ENCODE measurements around the gene TRAK1.
"Not testable (repeated sequence)": the region's sequence is repeated elsewhere in the genome, so short reads cannot be mapped to it uniquely, and the experiment has no call there.

TRAK1 gene, protein sequence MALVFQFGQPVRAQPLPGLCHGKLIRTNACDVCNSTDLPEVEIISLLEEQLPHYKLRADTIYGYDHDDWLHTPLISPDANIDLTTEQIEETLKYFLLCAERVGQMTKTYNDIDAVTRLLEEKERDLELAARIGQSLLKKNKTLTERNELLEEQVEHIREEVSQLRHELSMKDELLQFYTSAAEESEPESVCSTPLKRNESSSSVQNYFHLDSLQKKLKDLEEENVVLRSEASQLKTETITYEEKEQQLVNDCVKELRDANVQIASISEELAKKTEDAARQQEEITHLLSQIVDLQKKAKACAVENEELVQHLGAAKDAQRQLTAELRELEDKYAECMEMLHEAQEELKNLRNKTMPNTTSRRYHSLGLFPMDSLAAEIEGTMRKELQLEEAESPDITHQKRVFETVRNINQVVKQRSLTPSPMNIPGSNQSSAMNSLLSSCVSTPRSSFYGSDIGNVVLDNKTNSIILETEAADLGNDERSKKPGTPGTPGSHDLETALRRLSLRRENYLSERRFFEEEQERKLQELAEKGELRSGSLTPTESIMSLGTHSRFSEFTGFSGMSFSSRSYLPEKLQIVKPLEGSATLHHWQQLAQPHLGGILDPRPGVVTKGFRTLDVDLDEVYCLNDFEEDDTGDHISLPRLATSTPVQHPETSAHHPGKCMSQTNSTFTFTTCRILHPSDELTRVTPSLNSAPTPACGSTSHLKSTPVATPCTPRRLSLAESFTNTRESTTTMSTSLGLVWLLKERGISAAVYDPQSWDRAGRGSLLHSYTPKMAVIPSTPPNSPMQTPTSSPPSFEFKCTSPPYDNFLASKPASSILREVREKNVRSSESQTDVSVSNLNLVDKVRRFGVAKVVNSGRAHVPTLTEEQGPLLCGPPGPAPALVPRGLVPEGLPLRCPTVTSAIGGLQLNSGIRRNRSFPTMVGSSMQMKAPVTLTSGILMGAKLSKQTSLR

DNA sequence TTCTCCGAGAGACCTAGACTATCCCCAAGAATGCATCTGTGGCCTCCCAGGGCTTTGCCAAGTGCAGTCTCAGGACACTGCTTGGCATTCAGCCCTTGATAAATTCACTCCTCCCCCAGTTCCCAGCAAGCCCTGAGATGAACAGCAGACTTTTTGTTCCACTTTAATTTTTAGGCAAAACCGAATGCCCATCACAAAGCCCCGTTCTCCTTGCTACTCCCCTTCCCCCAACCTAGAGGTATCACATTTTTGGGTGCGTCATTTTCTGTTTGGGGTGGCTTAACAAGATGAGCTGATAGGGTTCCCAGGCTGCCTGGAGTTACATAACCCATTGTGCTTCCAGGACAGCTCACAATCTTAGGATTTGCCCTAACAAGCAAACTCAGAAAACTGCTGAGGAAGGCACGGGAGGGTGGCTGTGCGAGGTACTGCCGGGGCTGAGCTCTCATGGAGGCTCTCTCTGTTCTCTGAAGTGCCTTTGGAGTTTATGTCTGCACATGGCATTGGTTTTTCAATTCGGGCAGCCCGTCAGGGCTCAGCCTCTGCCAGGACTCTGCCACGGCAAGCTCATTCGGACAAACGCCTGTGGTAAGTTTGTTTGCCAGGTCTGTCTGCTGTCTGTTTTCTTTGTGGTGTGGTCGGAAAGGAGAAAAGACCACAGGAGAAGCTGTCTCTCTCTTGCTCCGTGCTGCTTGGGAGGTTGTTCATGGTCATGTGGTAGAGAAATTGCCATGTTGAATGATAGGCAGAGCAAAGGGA lies at the start of gene TRAK1:
Gene TRAK1 (plus strand): TSS at position 385 of the 759 bp plus-strand sequence. CDS start 113 bp downstream, at position 498.
- no peak for DNase-seq (ENCODE audit: low read depth in 2 of 2, low spot score in 1 of 2)

DNA sequence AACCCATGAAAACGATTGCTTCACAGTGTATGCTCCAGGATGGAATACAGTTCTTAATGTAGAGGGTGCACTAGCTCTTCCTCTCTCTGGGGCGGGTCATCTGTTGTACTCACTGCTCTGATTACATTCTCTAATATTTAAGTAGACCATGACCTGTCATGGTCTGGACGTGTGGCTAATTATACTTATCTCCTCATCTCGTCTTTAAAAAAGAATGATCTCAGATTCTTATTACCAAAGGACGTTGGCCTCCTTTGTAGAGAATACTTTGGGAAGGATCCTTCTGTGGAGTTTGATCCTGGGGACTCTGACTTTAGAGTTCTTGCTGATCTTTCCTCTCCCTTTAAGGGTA lies 48.4 kb upstream of the TRAK1 start:
- DNase-seq (ENCODE audit: low read depth in 2 of 2, low spot score in 1 of 2): no peak

DNA sequence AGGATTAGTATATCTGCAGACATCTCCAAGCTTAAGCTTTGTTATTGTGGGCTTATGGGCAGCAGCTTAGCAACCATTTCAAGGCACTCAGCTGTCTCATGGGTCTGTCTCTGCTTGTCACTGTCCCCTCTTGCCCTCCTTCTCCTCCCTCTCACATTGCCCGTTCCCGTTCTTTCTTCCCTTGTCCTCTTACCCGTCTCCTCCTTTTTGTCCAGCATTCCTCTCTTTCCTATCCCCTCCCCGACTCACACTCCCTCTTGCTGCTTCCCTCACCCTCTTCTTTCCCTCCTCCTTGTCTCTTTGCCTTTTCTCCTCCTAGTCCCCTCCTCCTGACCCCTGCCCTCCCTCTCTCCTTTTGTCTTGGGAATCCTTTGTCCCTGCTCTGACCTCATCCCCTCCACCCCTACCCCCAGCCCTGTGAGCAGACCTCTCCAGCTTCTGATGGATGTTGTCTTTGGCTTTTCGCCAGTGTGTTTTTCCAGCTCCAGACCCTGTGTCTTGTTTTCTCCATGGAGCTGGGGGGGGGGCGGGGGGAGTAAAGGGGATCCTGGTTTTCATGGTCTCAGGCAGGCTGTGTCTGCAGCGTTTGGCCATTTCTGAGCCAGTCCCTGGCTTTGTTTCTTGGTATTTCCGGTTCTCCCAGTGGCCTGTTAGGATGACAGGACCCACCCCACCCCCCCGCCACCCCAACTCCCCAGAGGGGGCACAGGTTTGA lies 47.9 kb upstream of the TRAK1 start:
- no peak for DNase-seq (ENCODE audit: low read depth in 2 of 2, low spot score in 1 of 2)

DNA sequence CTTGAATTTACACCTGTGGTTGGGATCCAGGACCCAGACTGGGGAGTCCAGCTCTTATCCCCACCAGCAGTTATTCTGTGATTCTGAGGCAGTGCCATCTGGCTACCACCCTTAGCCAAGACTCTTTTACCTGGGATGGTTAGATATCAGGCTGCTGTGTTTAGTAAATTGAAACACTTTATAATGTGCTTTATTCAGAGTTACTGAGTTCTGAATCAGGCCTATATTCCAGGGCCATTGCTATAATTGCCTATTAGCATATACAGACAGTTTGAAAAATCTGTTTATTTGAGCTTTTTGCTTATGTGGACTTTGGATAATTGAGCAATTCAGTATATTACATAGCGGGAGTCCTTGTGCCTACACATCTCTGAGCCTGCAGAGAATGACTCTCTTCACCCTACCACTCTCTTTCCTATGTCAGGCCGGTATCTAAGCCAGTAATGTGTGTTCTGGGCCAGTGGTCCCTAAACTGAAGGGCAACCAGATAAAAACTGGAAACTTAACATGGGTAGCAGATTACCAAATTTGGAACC lies 45.4 kb upstream of the TRAK1 start:
- DNase-seq (ENCODE audit: low read depth in 2 of 2, low spot score in 1 of 2): no peak

DNA sequence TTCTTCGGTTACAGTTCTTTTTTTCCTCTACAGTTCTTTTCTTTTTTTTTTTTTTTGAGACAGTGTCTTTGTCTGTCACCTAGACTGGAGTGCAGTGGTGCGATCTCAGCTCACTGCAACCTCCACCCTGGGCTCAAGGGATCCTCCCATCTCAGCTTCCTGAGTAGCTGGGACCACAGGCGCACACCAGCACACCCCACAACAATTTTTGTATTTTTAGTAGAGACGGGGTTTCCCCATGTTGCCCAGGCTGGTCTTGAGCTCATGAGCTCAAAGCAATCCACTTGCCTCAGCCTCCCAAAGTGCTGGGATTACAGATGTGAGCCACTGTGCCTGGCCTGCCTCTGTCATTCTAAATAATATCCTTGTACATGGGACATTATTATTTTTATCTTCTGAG lies 42.6 kb upstream of the TRAK1 start:
- DNase-seq (ENCODE audit: low read depth in 2 of 2, low spot score in 1 of 2): not testable (repeated sequence)

DNA sequence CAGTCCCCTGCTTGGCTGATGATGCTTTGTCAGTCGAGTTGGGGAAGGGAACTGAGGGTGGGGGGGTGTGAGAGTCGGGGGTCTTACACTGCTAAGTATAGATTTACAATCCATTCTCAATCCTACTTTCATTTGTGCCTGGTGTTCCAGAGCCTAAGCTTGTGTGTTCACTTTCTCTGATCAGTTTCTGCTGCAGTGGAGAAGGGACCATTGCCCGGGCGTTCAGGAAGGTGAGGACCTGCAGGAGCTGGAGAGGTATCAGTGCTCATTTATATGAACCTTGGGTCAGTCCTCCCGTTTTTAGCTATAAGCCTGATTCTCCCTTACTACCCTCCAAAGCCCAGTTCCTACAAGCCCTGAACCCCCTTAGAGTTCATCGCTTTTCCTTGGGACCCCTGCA lies 41.0 kb upstream of the TRAK1 start:
- no peak for DNase-seq (ENCODE audit: low read depth in 2 of 2, low spot score in 1 of 2)

DNA sequence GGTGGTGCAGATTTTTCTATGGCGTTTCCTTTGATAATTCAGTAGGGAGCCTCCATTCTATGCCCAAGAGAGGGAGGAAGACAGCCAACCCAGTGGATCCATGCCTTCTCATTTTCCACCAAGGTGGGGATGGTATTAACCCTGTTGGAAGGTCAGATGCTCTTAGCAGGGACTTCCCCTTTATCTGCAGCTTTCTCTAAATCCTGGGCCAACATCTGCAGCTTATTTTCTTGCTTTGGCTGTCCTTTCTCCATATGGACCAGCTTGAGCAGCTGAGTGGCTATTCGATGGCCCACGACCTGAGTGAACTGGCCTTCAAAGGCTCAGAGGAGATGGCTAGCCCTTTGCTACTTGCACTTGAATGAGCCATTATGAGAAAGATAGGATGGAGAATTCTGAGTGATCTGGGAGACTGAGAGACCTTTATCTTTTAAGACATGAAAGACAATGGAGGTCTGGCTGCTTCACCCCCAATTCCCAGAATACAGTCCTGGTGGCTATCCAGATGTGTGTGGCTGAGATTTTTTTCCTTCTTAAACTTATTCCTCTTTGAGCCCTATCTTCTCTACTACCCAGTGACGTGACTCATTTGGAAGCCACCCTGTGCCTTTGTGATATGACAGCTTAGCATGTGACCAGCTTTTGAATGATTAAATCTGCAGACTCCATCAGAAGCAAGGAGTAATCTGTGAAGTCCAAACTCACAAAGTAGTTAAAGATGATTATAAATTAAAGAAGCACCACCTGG lies 39.6 kb upstream of the TRAK1 start:
- DNase-seq (ENCODE audit: low read depth in 2 of 2, low spot score in 1 of 2): no peak

DNA sequence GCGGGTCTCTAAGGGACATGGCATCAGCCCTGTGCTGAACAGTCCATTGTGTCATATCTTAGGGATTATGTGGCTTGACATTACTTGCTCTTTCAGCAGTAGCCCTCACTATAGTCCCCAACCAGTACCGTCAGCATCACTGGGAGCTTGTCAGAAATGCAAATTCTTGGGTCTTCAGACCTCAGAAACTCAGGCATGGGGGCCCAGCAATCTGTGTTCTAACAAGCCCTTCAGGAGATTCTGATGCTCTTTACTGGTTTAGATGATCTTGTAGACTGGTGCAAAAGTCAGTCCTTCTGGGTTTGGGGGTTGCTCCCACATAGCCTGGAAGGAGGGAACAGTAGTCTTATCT lies 39.0 kb upstream of the TRAK1 start:
- no peak for DNase-seq (ENCODE audit: low read depth in 2 of 2, low spot score in 1 of 2)

DNA sequence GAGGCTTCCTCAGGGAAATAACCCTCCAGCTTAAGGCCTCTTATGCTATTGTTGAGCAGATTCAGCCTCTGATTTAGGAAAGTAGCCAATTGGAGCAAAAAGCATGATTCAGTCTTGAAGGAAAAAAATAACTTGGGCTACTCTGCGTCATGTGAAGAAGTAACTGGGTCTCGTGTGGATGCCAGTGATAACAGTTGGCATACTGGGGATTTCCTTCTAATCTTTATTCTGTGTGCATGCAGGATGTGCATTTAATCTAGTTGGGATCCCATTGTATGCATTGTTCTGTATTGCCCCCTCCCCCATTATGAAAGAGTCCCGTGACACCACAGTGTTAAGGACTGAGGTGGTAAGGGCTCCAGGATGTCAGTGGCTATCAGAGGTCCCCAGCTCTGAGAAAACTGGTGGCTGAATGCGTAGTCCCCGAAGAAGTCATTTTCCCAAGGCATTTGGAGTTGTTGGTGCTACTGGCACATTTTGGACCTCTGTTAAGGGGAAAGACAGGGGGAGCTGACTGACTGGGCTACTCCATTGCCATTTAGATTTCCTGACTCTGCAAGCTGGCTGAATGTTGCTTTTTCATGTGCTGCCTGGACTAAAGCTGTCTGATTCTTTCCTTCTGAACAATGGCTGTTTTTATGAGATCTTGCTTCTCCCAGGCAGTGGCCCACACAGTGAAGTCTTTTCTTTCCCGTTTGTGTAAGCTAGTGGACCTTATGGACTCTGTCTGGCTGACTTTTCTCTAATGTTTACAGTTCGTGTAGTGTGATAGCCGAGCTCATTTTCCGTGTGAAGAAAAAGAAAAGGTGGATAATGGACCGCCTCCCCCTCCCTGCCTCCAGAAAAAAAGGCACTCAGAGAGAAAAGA lies 38.4 kb upstream of the TRAK1 start:
- no peak for DNase-seq (ENCODE audit: low read depth in 2 of 2, low spot score in 1 of 2)

DNA sequence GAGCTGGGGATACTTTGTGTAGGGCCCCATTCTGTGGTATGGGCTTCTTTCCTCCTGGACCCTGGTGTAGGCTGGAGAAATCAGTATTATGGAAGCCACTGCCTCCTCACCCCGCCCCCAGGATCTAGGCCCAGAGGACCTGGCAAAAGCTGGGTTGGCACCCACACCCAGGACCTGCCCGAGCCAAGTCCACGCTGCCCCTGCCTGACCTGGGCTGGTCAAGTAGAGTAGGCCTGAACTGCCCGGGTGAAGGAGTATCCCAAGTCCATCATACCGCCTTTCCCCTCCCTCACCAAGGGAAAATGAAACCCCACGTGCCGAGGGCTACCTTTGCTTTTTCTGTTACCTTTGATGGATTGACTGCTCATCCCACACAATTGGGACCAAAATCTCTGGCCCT lies 37.7 kb upstream of the TRAK1 start:
- DNase-seq (ENCODE audit: low read depth in 2 of 2, low spot score in 1 of 2): no peak

DNA sequence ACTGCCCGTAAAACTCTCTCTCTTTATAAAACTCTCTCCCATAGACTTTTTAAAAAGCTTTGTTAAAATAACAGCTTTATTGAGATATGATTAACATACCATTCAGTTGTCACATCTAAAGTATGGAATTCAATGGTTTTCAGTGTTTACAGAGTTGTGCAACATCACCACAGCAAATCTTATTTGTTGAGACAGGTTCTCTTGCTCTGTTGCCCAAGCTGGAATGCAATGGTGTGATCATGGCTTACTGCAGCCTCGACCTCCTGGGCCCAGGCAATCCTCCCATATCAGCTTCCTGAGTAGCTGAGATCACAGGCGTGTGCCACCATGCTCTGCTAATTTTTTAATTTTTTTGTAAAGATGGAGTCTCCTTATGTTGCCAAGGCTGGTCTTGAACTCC lies 35.9 kb upstream of the TRAK1 start:
- no peak for DNase-seq (ENCODE audit: low read depth in 2 of 2, low spot score in 1 of 2)

DNA sequence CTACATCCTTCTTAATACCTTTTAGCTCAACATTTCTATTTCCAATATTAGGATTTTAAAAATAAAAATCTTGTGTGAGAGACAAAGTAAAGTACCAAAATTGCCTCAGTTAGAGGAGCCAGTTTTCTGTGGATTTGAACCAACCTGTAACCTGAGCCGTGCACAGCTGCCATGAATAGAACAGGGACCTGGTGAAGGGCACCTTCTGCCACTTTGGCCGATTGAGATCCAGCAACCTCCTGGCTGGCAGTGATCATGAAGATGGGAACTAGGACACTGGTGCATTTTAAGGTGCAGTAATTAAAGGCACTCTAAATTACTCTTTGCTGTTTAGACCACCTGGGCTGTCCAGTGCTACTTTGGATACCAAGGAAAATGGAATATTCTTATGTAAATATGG lies 34.3 kb upstream of the TRAK1 start:
- no peak for DNase-seq (ENCODE audit: low read depth in 2 of 2, low spot score in 1 of 2)

DNA sequence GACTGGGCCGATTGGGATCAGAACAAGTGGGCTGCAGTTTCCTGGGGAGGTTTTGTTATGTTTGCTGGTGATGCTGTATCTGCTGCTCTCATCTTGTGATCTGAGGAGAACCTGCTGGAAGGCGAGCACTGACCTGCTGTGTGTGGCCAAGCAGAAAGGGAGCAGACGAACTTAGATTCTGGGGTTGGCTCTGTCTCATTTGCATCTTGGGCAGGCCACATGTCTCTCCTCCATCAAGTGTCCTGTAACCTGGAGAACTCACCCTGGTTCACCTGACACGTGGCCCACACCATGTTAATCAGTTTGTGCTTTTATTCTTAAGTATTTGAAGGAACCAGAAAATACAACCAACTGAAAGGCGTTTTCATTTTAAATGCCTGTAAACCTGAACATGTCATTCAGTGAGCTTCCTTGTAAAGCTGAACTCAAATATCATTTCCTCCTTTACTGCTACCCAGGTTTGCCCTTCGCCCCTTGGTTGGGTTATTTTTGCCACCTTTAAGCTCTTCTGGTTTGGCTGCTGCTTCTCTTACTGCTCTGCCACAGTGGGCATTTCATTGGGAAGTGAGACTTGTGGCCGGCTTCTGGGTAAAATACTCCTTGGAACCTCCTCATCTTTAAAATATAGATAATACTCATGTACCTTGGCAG lies 33.5 kb upstream of the TRAK1 start:
- DNase-seq (ENCODE audit: low read depth in 2 of 2, low spot score in 1 of 2): no peak

DNA sequence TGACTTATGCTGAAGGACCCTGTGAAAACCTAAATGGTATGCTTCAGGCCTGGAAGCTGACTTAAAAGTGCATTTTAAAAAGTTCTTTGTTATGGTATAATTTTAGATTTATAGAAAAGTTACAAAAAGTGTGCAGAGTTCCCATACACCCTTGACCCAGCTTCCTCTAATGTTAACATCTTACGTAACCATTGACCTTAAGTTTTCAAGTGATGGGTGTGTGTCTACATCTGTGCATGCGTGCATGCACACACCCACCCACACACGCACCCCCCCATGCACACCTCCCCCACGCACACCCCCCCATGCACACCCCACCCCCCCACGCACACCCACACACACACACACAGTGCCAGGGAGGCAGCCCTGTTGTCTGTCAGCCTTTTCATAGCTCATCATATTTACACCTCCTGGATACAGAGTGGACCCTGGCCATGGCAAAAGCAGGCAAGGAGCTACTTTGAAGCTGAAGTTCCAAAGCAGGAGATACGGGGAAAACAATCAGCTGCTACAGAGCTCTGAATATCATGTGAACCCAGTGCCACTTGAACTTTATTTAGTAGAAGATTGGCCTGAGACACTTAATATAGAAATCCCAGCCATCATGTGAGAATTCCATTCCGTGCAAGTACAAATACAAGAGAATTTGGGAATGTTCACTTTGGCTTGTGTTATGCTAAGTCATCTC lies 30.0 kb upstream of the TRAK1 start:
- DNase-seq (ENCODE audit: low read depth in 2 of 2, low spot score in 1 of 2): no peak

DNA sequence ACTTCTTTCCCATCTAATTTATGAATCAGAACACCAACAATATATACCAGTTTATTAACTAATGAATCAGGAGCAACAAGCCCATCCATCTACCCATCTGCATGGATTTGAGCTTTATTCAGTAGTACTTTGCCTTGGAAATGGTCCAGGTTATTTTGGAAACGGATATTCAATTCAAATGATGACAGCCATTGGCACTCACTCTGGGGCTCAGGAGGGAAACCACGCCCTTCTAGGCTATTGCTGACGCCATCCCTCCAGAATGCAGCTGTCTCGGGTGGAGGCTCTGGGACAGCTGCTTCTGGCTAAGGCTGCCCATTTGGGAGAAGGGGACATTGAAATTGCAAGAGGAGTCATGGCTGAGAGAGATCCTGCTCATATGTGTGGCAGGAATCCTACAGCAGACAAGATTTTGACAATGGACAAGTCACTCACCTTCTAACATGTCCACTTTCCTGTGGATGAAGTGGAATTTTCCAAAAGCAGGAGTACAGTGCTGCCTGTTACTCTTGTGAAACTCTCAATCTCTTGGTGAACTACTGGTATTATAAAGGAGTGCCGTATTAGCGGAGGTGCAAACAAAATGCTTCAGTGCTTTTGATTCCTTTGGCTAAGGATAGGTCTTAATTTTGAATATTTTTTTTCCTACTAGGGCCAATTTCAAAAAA lies 29.3 kb upstream of the TRAK1 start:
- DNase-seq (ENCODE audit: low read depth in 2 of 2, low spot score in 1 of 2): no peak

DNA sequence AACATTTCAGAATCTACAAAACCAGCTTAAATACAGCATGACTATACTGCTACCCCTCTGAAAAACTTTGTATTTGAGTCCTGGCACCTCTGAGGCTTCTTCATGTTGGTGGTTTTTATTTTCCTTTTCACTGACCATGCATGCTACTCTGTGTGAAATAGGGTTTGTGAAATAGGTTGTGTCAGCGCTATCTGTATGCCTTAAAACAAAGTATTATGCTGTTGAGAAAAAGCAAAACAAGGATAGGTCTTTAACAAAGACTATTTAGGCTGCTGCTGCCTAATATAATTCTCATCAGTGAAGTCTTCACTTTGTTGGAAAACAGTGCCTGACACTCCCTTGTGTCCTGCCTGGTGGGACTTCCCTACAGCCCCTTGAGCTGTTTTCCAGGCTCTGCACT lies 28.7 kb upstream of the TRAK1 start:
- no peak for DNase-seq (ENCODE audit: low read depth in 2 of 2, low spot score in 1 of 2)

DNA sequence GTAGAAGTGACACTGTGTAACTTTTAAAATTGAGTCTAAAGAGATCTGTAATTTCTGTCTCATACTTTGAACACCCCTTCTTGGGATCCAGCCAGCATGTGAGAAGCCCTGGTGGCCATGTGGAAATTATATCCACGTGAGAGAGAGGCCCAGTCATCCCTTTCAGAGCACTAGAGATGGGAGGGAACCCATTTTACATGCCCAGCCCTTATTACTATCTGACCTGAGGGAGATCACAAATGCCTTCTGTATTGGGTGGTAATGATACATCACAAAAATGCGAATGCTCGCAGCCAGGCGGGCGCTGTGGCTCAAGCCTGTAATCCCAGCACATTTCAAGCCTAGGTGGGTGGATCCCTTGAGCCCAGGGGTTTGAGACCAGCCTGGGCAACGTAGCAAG lies 27.3 kb upstream of the TRAK1 start:
- DNase-seq (ENCODE audit: low read depth in 2 of 2, low spot score in 1 of 2): no peak
